GM18909 (cell line): ENCODE data around the gene MYF5.
A peak's percentile ranks its signal among the peaks of the same experiment; 100 is the strongest.
"Not testable (repeated sequence)": the region's sequence is repeated elsewhere in the genome, so short reads cannot be mapped to it uniquely, and the experiment has no call there.

ENCODE experiments used
- ATAC-seq: cut with Tn5 transposase; IDR thresholded peaks from one replicate; pipeline ENCODE4 v1.9.1; 2021; ENCODE audit warnings: mild to moderate bottlenecking; ENCODE audit not compliant: unreplicated experiment, poor library complexity

MYF5 gene

GRCh38 chr12:80716696-80717469, at the start of gene MYF5:
MYF5 (plus strand) TSS chr12:80716912; CDS start chr12:80717064, 152 bp downstream.
- no peak for ATAC-seq

GRCh38 chr12:80670214-80670613, 46.5 kb upstream of the MYF5 start:
- no peak for ATAC-seq

DNA sequence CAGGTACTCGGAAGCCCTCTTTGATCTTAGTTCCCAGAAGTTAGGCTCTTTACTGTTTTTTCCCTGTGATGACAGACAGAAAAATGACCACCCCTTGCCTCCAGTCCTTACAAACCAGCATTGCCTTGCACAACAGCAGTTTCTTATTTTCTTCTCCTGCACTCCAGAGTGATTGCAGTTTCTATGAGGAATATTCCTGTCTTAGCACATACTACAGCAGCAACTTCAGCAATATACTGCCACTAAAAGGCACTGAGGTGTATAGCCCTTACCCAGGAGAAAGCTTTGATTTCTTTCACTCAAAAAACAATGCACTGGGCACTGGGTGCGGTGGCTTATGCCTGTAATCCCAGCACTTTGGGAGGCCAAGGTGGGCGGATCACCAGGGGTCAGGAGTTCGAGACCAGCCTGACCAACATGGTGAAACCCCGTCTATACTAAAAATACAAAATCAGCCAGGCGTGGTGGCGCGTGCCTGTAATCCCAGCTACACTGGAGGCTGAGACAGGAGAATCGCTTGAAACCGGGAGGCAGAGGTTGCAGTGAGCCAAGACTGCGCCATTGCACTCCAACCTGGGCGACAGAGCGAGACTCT, 40.6 kb upstream of the MYF5 start:
- ATAC-seq: not testable (repeated sequence)

DNA sequence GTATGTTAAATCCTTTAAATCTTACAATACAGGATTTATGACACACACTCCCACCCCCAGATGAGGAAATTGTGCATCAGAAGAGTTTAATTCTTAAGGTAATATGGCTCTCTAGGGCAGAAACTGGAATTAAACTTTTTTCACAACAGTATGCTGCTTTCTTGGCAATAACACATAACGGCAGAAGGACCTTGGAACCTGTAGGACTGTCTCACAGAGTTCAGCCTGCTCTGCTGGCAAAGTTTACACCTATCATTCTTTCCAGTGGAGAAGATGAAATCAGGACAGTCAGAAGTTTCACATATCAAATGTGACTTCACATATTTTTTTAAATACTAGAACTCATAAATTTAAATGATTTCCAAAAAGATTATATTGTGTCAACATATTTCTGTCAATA, 39.9 kb upstream of the MYF5 start:
- ATAC-seq: no peak

GRCh38 chr12:80677994-80678393, 38.7 kb upstream of the MYF5 start:
- ATAC-seq: no peak

DNA sequence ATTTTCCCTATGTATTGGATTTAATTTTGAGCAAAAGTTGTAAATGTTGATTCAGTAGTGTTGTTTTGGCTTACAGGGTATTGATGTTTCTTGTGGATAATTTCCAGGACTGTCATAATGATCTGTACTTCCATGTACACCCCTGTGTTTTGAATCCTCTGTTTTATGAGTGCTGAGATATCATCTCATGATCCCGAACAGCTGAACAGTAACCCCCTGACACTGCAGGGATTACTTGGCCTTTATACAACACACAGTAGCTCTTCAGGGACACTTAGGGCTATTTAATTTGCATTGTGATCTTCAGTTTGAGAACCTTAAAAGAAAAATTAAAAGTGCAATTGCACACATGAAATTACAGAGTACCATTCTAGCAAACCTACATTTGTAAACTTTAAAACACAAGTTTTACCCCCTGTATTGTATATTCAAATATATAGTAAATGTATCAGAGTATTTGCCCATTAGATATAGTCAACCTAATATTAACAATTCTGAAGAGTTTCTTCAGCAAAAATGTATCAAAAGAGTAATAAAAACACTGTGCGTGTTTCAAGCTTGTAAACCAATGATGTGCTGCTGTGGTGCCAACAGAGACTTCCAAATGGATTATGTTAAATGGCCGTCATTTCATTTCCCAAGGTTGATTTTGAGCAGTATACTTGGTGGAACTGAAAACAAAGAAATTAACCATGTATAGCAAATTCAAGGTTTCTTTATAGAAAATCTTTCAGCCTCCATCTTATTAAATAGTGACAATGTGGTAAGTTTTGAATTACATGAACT, 37.2 kb upstream of the MYF5 start:
- no peak for ATAC-seq

- peak; percentile 83 for ATAC-seq
Measured at GRCh38 chr12:80681287-80681686, 35.4 kb upstream of the MYF5 start.

DNA sequence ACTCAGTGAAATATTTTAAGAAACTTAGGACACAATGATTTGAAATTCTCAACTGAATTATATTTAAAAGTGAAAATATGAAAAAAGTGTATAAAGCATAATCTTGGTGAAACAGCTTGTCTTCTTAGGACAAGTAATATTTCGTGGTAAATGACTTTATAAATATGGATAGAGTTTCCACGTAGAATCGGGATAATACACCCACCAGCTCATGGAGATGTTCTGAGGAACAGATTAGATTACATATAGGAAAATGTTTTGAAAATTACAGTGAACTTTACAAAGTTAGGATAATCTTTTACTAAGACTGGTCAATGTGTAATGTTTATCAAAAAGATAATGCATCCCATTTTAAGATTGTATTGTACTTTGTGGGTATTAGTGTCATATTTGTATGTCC, 34.9 kb upstream of the MYF5 start:
- no peak for ATAC-seq

- no peak for ATAC-seq
Measured at GRCh38 chr12:80684077-80684495, 32.6 kb upstream of the MYF5 start.

DNA sequence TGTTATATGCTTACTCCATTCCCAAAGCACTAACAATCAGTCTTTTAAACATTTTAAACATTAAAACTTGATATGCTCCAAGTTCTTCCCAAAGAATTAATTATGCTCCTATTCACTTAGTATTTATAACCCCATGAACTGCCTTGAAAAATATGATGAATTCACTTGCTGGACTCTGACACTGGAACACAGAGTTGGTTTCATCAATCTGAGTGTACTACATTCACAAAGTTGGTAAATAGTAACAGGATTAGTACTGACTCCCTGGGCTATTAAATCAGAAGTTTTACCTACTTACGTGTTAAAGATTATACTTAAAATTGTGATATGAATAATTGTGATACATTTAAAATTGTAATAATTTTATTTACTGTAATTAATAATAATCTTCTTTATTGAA, 26.6 kb upstream of the MYF5 start:
- ATAC-seq: no peak

DNA sequence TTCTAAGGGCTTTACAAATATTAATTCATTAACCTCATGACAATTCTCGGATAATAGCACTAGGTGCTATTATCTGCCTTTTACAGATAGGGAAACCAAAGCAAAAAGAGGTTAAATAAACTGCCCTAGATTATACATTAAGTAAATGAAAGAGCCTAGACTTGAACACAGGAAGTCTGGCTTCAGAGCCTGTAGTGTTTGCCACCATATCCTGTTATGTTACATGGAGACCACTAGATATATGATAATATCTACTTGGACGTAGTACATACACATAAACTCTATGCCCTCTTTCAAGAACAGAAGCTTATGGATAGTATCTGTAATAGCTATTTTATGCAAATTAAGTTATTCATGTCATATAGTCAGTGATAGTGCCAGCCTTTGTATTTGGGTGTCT, 26.2 kb upstream of the MYF5 start:
- no peak for ATAC-seq

GRCh38 chr12:80692114-80692513, 24.6 kb upstream of the MYF5 start:
- ATAC-seq: peak; percentile 76

DNA sequence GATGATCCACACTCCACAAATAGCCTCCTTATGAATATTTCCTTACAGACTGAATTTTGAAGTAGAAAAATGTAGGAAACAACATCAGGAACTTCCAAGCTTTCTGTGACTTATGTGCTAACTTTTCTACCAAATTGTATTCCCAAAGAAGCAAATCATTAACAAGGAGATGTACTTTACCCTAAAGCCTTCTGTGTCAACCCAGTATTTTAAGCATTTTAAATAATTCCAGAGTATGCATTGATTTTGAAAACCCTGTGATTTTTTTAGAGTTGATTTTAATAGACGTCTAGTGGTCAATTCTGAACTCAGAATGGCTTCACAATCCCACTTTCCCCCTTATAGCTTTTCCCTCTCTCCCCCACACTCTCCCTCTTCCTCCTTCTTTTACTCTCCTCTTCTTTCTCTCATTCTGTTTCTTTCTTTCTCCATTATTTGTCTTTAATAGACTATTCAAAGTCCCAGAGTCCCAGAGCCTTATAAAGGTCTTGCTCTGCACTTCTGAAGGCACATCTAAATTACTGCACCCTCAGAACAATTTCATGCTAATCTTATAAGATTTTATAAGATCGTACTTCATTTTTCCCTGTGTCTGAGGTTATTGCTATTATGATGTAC, 19.3 kb upstream of the MYF5 start:
- no peak for ATAC-seq

- no peak for ATAC-seq
Measured at GRCh38 chr12:80698256-80698655, 18.5 kb upstream of the MYF5 start.

- no peak for ATAC-seq
Measured at GRCh38 chr12:80698847-80699542, 17.7 kb upstream of the MYF5 start.

- no peak for ATAC-seq
Measured at GRCh38 chr12:80700327-80700726, 16.4 kb upstream of the MYF5 start.

GRCh38 chr12:80701388-80701787, 15.3 kb upstream of the MYF5 start:
- ATAC-seq: no peak

GRCh38 chr12:80702889-80703805, 13.6 kb upstream of the MYF5 start:
- ATAC-seq: peak; percentile 79

DNA sequence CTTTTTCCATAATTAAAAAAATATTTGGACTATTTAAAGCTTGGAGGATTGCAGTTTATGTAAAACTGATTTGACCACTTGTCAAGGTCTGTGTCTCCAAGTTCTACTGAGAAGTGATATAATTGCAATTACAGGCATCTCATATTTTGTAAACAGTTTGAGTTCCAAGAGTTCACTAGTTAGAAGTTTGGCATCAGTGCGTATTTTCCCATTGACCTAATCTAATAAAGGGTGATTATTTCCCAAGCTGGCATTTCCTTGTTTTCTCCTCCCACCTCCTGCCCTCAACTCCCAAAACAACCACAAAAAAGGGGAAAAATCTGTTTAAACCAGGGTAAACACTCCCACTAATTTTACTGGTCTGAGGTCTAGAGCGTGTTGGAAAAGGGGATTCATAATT, 12.3 kb upstream of the MYF5 start:
- no peak for ATAC-seq
